Fibroblast of pulmonary artery (primary cell): ENCODE measurements around the gene KCTD6.
"Not testable (repeated sequence)": the region's sequence is repeated elsewhere in the genome, so short reads cannot be mapped to it uniquely, and the experiment has no call there.

Experiments
- DNase-seq: peaks from one replicate; pipeline ENCODE4 v3.0.0-alpha.2; 2010; ENCODE audit warnings: low read depth
- H3K4me3 ChIP-seq: replicated peaks from 2 replicates; pipeline ENCODE4 v1.5.1; 2011; ENCODE audit warnings: low read depth, mild to moderate bottlenecking, control low read depth, low read length, moderate library complexity
- TF ChIP-seq, protein P1 (sequence below): IDR thresholded peaks from 2 replicates; pipeline ENCODE4 v1.5.1; 2011; ENCODE audit warnings: mild to moderate bottlenecking, control low read depth, low read length, inconsistent platforms; ENCODE audit errors: missing control alignments

Gene KCTD6

DNA sequence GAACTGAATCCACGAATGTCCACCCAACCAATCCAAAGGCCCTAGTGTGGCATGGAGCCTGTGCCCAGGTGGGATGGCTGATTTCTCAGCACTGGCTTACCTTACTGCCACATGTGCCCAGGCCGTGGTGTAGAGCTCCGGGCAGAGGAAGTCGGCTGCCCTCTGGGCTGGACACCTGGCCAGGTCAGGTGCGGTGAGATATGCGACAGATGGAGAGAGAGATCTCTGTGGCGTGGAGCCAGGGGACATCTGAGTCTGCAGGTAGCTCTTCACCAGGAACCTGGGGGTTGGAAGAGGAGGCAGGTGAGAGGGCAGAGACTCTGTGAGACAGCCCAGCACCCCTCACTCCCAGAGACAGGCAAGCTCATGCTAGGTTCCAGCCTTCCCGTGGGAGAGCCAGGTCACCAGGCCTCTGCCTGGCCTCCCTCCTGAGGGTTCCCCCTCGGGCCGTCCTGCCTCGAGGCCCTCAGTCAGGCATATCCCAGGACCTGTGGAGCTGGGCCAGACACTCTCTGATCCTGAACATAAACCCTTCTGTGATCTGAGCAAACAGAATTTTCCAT is 32.5 kb downstream of the KCTD6 start:
- no peak overlapping the region for H3K4me3 ChIP-seq
- DNase-seq = no peak
- TF ChIP-seq, protein P1, sequence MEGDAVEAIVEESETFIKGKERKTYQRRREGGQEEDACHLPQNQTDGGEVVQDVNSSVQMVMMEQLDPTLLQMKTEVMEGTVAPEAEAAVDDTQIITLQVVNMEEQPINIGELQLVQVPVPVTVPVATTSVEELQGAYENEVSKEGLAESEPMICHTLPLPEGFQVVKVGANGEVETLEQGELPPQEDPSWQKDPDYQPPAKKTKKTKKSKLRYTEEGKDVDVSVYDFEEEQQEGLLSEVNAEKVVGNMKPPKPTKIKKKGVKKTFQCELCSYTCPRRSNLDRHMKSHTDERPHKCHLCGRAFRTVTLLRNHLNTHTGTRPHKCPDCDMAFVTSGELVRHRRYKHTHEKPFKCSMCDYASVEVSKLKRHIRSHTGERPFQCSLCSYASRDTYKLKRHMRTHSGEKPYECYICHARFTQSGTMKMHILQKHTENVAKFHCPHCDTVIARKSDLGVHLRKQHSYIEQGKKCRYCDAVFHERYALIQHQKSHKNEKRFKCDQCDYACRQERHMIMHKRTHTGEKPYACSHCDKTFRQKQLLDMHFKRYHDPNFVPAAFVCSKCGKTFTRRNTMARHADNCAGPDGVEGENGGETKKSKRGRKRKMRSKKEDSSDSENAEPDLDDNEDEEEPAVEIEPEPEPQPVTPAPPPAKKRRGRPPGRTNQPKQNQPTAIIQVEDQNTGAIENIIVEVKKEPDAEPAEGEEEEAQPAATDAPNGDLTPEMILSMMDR = no peak

DNA sequence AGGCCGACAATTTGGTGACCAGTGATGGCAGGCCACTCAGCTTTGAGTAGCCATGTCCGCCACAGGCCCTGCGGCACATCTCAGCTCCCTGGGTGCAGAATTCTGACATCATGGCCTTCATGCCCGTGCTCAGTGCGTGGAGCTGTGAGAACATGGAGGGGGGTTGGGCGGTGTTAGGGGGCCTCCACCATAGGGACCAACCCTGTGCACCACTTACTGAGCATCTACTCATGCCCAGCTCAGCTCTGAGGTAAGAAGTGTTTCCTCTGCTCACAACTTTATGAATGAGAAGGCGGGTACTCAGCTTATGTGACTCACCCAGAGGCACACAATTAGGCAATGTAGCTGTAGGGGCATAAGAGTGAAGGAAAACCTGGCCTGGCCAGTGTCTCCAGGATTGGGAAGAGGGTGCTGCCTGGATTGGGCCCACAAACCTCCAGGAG is 34.6 kb downstream of the KCTD6 start:
- no peak overlapping the region for H3K4me3 ChIP-seq
- TF ChIP-seq, protein P1 = no peak
- DNase-seq = peak; percentile 96

DNA sequence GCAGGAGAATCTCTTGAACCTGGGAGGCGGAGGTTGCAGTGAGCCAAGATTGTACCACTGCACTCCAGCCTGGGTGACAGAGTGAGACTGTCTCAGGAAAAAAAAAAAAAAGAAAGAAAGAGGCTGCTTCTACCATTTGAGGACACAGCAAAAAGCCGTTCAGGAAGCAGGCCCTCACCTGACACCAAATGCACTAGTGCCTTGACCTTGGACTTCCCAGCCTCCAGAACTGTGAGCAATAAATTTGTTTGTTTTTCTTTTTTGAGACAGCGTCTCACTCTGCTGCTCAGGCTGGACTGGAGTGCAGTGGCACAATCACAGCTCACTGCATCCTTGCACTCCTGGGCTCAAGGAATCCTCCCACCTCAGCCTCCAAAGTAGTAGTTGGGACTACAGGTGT is 35.5 kb downstream of the KCTD6 start:
- H3K4me3 ChIP-seq, DNase-seq: not testable (repeated sequence)

DNA sequence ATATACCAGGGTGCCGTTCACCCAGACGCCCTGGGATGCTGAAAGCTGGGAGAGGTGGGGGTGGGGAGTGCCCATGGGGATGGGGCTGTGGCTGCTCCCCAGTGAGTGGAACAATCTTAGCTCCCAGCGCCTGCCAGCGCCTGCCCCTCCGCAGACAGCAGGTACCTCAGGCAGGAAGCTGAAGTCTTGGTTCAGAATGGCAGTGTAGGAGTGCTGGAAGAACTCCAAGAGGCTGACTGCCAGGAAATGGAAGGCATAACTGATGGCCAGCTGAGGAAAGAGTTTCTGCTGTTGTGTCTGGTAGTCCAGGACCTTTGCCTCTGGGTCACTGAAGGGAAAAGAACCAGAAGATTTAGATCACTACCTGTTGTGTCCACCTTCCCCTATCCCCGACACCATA is 36.7 kb downstream of the KCTD6 start:
- TF ChIP-seq, protein P1 = no peak
- H3K4me3 ChIP-seq = no peak overlapping the region
- DNase-seq = peak; percentile 78

DNA sequence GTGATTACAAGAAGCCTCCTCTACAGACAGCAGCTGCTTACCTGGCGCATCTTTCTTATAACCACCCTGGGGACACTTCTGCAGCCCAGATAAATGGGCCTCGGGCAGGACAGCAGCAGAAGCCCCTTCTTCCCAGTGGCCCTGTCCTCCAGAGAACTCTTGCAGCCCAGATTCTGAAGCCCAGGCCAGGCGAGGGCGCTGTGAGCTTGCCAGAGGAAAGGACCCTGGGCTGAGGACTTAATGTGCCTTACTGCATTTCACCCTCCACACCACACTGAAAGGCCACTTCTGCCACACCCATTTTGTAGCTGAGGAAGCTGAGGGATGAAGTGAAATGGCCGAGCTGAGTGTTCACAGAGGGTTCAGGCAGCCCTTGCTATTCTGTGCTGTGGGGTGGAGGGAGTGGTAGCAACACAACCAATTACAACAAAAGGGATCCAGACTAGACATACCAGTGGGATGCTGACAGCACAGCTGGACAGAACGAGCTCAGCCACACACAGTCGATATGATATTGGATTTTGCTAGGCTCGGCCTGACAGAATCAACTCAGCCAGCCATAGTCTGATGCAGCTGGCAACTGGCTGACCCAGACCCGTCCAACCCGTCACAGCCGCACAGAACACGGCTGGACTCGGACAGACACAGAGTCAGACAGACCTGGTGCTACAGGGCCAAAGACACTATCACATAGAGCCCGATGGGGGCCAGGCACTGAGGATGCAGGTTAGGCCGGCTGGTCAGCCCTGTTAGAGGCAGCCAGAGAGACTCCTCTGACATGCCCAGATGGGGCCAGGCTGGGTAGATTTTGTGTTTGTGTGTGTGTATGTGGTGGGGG is 37.8 kb downstream of the KCTD6 start:
- no peak overlapping the region for H3K4me3 ChIP-seq
- TF ChIP-seq, protein P1 = peak; percentile 42
- peak; percentile 45 for DNase-seq

DNA sequence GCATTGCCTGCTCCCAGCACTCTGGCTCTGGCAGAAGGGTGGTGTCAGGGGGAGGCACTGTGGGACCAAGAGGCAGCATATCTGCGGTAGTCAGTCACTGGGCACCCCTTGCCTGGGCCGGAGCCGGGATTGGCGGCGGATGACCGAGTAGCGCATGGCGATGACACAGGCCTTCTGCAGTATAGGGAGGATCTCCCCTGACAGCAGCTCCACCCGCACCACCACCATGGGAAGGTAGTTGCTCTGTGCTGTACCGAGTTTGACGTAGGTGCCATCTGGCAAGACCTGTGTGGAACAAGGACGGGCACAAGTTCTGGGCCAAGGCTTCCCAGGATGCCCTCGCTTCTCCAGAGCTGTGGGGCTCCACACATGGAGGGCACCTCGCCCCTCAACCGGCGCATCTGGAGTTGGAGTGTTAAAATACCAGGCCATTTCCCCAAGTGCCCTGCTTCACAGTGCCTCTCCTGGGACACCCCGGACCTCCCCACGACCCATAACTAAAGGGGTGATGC is 38.5 kb downstream of the KCTD6 start:
- H3K4me3 ChIP-seq = no peak overlapping the region

DNA sequence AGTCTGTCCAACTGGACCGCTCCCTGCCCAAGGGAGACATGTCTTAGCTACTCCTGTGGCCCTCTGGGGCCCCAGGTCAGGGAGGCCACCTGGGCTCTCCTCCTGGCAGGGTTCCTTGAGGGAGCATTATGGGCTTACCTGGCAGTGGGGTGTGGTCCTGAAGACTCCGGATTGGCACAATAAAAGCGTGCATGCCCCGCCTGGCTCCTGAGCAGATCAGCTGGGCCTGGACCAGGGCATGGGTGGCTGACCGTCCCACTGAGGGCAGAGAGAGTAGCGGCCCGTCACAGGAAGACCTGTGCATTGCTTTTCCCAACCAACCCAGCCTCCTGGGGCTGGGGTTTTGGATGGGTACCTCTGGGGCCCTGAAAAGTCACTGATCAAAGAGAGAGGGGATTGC is 39.7 kb downstream of the KCTD6 start:
- DNase-seq = no peak
- TF ChIP-seq, protein P1 = no peak
- no peak overlapping the region for H3K4me3 ChIP-seq

More for the DNA sequence above, 38.5 kb downstream of the KCTD6 start:
- TF ChIP-seq, protein P1 = no peak
- no peak for DNase-seq
